ENCODE results near the gene CHCHD1.

DNA sequence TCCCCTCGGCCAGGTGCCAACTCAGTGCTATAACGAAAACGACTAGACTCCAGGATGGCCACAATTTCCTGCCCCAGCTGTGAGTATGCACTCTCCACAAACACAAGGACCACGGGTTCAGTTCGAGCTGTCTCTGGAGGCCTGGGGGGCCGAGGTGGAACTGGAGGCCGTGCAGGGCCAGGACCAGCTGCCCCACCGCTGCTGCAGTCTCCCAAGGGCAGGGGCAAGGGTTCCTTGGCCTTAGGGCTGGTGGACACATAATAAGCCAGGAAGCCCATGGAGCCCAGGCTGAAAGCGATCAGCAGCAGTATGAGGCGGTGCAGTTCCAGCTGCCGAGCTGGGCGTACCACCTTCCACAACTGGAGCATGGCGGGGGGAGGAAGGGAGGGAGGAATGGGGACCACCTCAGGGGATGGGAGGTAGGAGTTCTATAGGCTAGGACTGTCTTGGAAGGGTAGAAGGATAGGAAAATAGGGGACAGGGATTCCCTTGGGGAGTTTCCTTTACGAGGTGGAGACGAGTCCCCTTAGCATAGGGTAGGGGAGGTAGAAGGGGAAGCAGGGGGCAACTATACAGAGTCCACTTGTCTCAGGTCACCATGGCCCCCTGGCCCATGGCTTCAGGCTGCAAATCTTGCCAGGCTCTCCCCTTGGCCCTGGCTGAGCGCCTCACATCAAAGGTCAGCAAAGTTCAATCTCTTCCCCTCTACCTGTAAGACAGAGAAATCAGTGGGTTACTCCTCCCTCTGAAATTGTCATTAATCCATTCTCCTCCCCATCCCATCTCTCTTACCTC is 26.4 kb downstream of the CHCHD1 start:
- TF ChIP-seq, protein P1, sequence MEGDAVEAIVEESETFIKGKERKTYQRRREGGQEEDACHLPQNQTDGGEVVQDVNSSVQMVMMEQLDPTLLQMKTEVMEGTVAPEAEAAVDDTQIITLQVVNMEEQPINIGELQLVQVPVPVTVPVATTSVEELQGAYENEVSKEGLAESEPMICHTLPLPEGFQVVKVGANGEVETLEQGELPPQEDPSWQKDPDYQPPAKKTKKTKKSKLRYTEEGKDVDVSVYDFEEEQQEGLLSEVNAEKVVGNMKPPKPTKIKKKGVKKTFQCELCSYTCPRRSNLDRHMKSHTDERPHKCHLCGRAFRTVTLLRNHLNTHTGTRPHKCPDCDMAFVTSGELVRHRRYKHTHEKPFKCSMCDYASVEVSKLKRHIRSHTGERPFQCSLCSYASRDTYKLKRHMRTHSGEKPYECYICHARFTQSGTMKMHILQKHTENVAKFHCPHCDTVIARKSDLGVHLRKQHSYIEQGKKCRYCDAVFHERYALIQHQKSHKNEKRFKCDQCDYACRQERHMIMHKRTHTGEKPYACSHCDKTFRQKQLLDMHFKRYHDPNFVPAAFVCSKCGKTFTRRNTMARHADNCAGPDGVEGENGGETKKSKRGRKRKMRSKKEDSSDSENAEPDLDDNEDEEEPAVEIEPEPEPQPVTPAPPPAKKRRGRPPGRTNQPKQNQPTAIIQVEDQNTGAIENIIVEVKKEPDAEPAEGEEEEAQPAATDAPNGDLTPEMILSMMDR (conservative IDR thresholded peaks at IDR 0.05; ENCODE audit: low read length), result no peak
- no peak for TF ChIP-seq EZH2phosphoT487 (IDR thresholded peaks at IDR 0.05; ENCODE audit: borderline replicate concordance)

All from Loucy (cell line).